SK-N-SH (cell line): ENCODE data around the gene DMD.

Experiments used
- CTCF ChIP-seq: fragments of 200-600 bp; sonication (generic); IDR thresholded peaks from 2 replicates; pipeline ENCODE4 v1.6.1; 2017; ENCODE audit warnings: antibody characterized with exemption, mild to moderate bottlenecking, moderate library complexity
- EZH2phosphoT487 ChIP-seq: fragments of 200-600 bp; sonication (generic); IDR thresholded peaks from 2 replicates; pipeline ENCODE4 v1.6.1; 2017; ENCODE audit warnings: low read depth, mixed run types, mild to moderate bottlenecking, antibody characterized with exemption, moderate library complexity, borderline replicate concordance
- IRF3 ChIP-seq: fragments of 150-350 bp; IDR thresholded peaks from 2 replicates; pipeline ENCODE4 v1.6.1; 2016; ENCODE audit warnings: mild to moderate bottlenecking, low read depth, low read length
- JUND ChIP-seq: IDR thresholded peaks from 2 replicates; pipeline ENCODE4 v1.4.0; 2012
- MEF2A ChIP-seq: IDR thresholded peaks from 2 replicates; pipeline ENCODE4 v1.4.0; 2012; ENCODE audit warnings: low read depth, borderline replicate concordance
- MXI1 ChIP-seq: IDR thresholded peaks from 2 replicates; pipeline ENCODE4 v1.6.1; 2012; ENCODE audit warnings: mild to moderate bottlenecking, low read depth, low read length, improper control_type of control experiment
- POLR2AphosphoS5 ChIP-seq: IDR thresholded peaks from 2 replicates; pipeline ENCODE4 v1.6.1; 2012; ENCODE audit warnings: low read depth, low read length
- RAD21 ChIP-seq: IDR thresholded peaks from 2 replicates; pipeline ENCODE4 v1.6.1; 2012; ENCODE audit warnings: mild to moderate bottlenecking, low read length
- REST ChIP-seq: IDR thresholded peaks from 2 replicates; pipeline ENCODE4 v1.6.1; 2012; ENCODE audit warnings: mild to moderate bottlenecking, low read depth, low read length, moderate library complexity
- SMC3 ChIP-seq: IDR thresholded peaks from 2 replicates; pipeline ENCODE4 v1.6.1; 2012; ENCODE audit warnings: low read depth, low read length, improper control_type of control experiment
- USF2 ChIP-seq: fragments of 150-350 bp; IDR thresholded peaks from 2 replicates; pipeline ENCODE4 v1.6.1; 2017; ENCODE audit warnings: antibody characterized with exemption, low read length, low read depth, borderline replicate concordance
- YY1 ChIP-seq: IDR thresholded peaks from 2 replicates; pipeline ENCODE4 v1.4.0; 2012; ENCODE audit warnings: low read depth, mild to moderate bottlenecking
- TF ChIP-seq, protein P1 (sequence below): IDR thresholded peaks from 2 replicates; pipeline ENCODE4; 2012

DNA sequence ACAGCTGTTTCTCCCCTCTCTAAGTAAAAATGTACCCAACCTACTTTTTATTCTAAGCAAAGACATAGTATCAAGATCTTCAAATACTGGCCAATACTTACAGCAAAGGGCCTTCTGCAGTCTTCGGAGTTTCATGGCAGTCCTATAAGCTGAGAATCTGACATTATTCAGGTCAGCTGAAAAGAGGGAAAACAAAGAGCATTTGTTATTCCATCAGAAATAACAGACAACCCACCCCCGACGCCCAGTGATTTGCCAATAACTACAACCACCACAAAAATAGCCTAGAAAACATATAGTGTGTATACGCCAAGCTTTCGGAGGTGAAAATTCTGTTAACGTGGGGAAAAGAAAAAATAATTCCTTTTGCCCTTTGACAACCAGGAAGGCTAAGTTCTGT lies 1988.4 kb downstream of the DMD start:
- TF ChIP-seq CTCF = no peak
- no peak for TF ChIP-seq MXI1
- TF ChIP-seq REST = no peak
- no peak for TF ChIP-seq JUND
- TF ChIP-seq MEF2A = no peak
- TF ChIP-seq RAD21 = no peak
- no peak for TF ChIP-seq IRF3
- no peak for TF ChIP-seq POLR2AphosphoS5
- TF ChIP-seq SMC3 = no peak
- no peak for TF ChIP-seq USF2
- no peak for TF ChIP-seq YY1
- TF ChIP-seq, protein P1, sequence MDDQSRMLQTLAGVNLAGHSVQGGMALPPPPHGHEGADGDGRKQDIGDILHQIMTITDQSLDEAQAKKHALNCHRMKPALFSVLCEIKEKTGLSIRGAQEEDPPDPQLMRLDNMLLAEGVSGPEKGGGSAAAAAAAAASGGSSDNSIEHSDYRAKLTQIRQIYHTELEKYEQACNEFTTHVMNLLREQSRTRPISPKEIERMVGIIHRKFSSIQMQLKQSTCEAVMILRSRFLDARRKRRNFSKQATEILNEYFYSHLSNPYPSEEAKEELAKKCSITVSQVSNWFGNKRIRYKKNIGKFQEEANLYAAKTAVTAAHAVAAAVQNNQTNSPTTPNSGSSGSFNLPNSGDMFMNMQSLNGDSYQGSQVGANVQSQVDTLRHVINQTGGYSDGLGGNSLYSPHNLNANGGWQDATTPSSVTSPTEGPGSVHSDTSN = no peak
- no peak for TF ChIP-seq EZH2phosphoT487
